ENCODE results near the gene STX4.
"Not testable (repeated sequence)": the region's sequence is repeated elsewhere in the genome, so short reads cannot be mapped to it uniquely, and the experiment has no call there.

GRCh38 chr16:31017756-31018155 is 15.6 kb upstream of the STX4 start:
- not testable (repeated sequence) for TF ChIP-seq POLR2AphosphoS5 (IDR thresholded peaks at IDR 0.05; ENCODE audit: borderline replicate concordance, low read depth, low read length); EZH2 (IDR thresholded peaks at IDR 0.05)
